Esophagus muscularis mucosa (tissue), 4 donors: ENCODE results near the gene GMDS. TPM values are rescaled to one million over a fixed set of nuclear protein-coding genes. Genes with fewer than 3 reads are reported as not detected.
A peak's percentile ranks its signal among the peaks of the same experiment; 100 is the strongest.

ENCODE experiments used
- DNase-seq: peaks from one replicate; pipeline ENCODE4 v3.0.0-alpha.2; 2017; ENCODE audit errors: extremely low spot score
- H3K27ac ChIP-seq, 4 donors: fragments of 200-600 bp; sonication (generic); replicated peaks in 1 of 4; 1 replicate in 3 of 4; 2 replicates in 1 of 4; pipeline ENCODE4 v1.5.1; 2016 to 2019; ENCODE audit warnings: mild to moderate bottlenecking in 1 of 4
- H3K27me3 ChIP-seq, 4 donors: fragments of 200-600 bp; sonication (generic); one replicate each; pipeline versions ENCODE4 v1.5.1 to v1.6.0; 2016 to 2019
- H3K36me3 ChIP-seq, 4 donors: fragments of 200-600 bp; sonication (generic); one replicate each; pipeline ENCODE4 v1.5.1; 2016 to 2019
- H3K4me1 ChIP-seq, 4 donors: fragments of 200-600 bp; sonication (generic); one replicate each; pipeline ENCODE4 v1.5.1; 2016 to 2019
- H3K4me3 ChIP-seq, 4 donors: fragments of 200-600 bp; sonication (generic); 1 replicate in 2 of 4; 2 replicates in 2 of 4; pipeline ENCODE4 v1.5.1; 2016 to 2019; ENCODE audit warnings: mild to moderate bottlenecking in 4 of 4, moderate library complexity in 1 of 4
- H3K9me3 ChIP-seq, 4 donors: fragments of 200-600 bp; sonication (generic); 1 replicate in 3 of 4; 2 replicates in 1 of 4; pipeline ENCODE4 v1.5.1; 2016 to 2019
- CTCF ChIP-seq, 3 experiments: fragments of 200-600 bp in 2 of 3; fragments of 450-650 bp in 1 of 3; sonication (generic) in 2 of 3; IDR thresholded peaks; one replicate each; pipeline ENCODE4 v1.5.1; 2017 to 2019; ENCODE audit warnings: antibody characterized with exemption in 3 of 3, mild to moderate bottlenecking in 2 of 3, moderate library complexity in 1 of 3
- EP300 ChIP-seq: sonication (generic); formaldehyde crosslinking; IDR thresholded peaks from one replicate; pipeline ENCODE4 v1.6.1; 2017; ENCODE audit warnings: antibody characterized with exemption
- POLR2A ChIP-seq: fragments of 450-650 bp; IDR thresholded peaks from one replicate; pipeline ENCODE4 v1.6.1; 2017; ENCODE audit warnings: antibody characterized with exemption, moderate library complexity, mild to moderate bottlenecking, low read depth
- POLR2AphosphoS5 ChIP-seq, 2 donors: sonication (generic); formaldehyde crosslinking; IDR thresholded peaks; one replicate each; pipeline ENCODE4 v1.6.1; 2017; ENCODE audit warnings: antibody characterized with exemption in 2 of 2
- WGBS: methylation state at CpG from one replicate; pipeline ENCODE4 v1.1.5; 2018; 5-methylcytosine and 5-hydroxymethylcytosine counted together
- intact Hi-C: fragments of 100-400 bp; cut with DNase I; formaldehyde crosslinking; loops from one replicate; pipeline ENCODE4 v1.15.1; 2023
- total RNA-seq, 4 donors: library from RNA; depleted of rRNA; stranded (reverse); fragments of >200 nt; gene quantifications; one replicate each; pipeline versions ENCODE4 v1.1.0 to v1.2.1, GENCODE V29; 2016

Gene GMDS
- total RNA-seq, 4 donors from 2014 or later, result 3.6 to 14.1 (median 6.0) TPM

- H3K4me1 ChIP-seq, result peaks cover 14 to 28% (median 25%) of the 10 kb centered on the region in 4 donors
- WGBS, result 72% methylated on average over 7 of the region's 7 CpGs
- no peak overlapping the region for H3K27ac ChIP-seq
- H3K36me3 ChIP-seq, result no peaks in the 10 kb centered on the region
- no peak for TF ChIP-seq POLR2A
- no peak for TF ChIP-seq EP300
- H3K4me3 ChIP-seq, result no peak overlapping the region
- DNase-seq, result no peak
- H3K27me3 ChIP-seq, result no peaks in the 10 kb centered on the region
- no peaks in the 10 kb centered on the region for H3K9me3 ChIP-seq
- intact Hi-C loops, result no loop called here
Observed at GRCh38 chr6:1770435-1770843, 475.0 kb downstream of the GMDS start.

- H3K27ac ChIP-seq, result no peak overlapping the region
- DNase-seq, result no peak
- no peak overlapping the region for H3K4me3 ChIP-seq
- no peaks in the 10 kb centered on the region for H3K36me3 ChIP-seq
- no peaks in the 10 kb centered on the region for H3K27me3 ChIP-seq
- TF ChIP-seq CTCF (IDR thresholded peaks at IDR 0.05), result no peak
- TF ChIP-seq POLR2AphosphoS5 (IDR thresholded peaks at IDR 0.05), result peak in 1 of 2 donors; percentile 24
- H3K9me3 ChIP-seq, result no peaks in the 10 kb centered on the region
- 31% methylated on average over 7 of the region's 7 CpGs for WGBS
- intact Hi-C loops, result no loop called here
- H3K4me1 ChIP-seq, result peaks cover 14 to 28% (median 25%) of the 10 kb centered on the region in 4 donors
Observed at GRCh38 chr6:1767481-1768246, 477.7 kb downstream of the GMDS start.

- H3K27ac ChIP-seq, result no peak overlapping the region
- WGBS, result 67% methylated on average over 8 of the region's 8 CpGs
Observed at GRCh38 chr6:1766654-1767053, 478.8 kb downstream of the GMDS start.

GRCh38 chr6:1765160-1765903, 480.1 kb downstream of the GMDS start:
- Histone ChIP-seq H3K9me3 (no peaks in the 10 kb centered on the region), H3K27me3 (no peaks in the 10 kb centered on the region), H3K27ac (no peak overlapping the region), H3K4me1 (peaks cover 12 to 17% (median 15%) of the 10 kb centered on the region in 4 donors), H3K4me3 (no peak overlapping the region), H3K36me3 (no peaks in the 10 kb centered on the region)
- no peak for DNase-seq
- 80% methylated on average over 15 of the region's 17 CpGs for WGBS
- TF ChIP-seq POLR2AphosphoS5 (IDR thresholded peaks at IDR 0.05) (no peak), EP300 (no peak), POLR2A (no peak), CTCF (IDR thresholded peaks at IDR 0.05) (no peak)
- intact Hi-C loops, result no loop called here

More at GRCh38 chr6:1766654-1767053, 478.8 kb downstream of the GMDS start:
- no peak for DNase-seq
- Histone ChIP-seq H3K27me3 (no peaks in the 10 kb centered on the region), H3K4me1 (peaks cover 14 to 28% (median 25%) of the 10 kb centered on the region in 4 donors), H3K9me3 (no peaks in the 10 kb centered on the region), H3K36me3 (no peaks in the 10 kb centered on the region), H3K4me3 (no peak overlapping the region)
- intact Hi-C loops, result no loop called here
- TF ChIP-seq POLR2A (no peak), EP300 (no peak), POLR2AphosphoS5 (IDR thresholded peaks at IDR 0.05) (no peak), CTCF (IDR thresholded peaks at IDR 0.05) (no peak)

- TF ChIP-seq CTCF (IDR thresholded peaks at IDR 0.05), result no peak
- TF ChIP-seq POLR2AphosphoS5 (IDR thresholded peaks at IDR 0.05), result no peak
- TF ChIP-seq POLR2A, result no peak
- TF ChIP-seq EP300, result no peak
- peaks cover 10 to 17% (median 15%) of the 10 kb centered on the region in 4 donors for H3K4me1 ChIP-seq
- DNase-seq, result no peak
- intact Hi-C loops, result no loop called here
- no peaks in the 10 kb centered on the region for H3K27me3 ChIP-seq
- no peak overlapping the region for H3K27ac ChIP-seq
- WGBS, result 90% methylated on average over 9 of the region's 9 CpGs
- no peak overlapping the region for H3K4me3 ChIP-seq
- H3K36me3 ChIP-seq, result no peaks in the 10 kb centered on the region
- H3K9me3 ChIP-seq, result no peaks in the 10 kb centered on the region
Observed at GRCh38 chr6:1764397-1764987, 480.9 kb downstream of the GMDS start.
